Measurements from ENCODE around the gene PAM16. TPM values are rescaled to one million over a fixed set of nuclear protein-coding genes. Genes with fewer than 3 reads are reported as not detected.

The PAM16 gene
- total and polyA plus RNA-seq, 9 of the 15 experiments (the other 6 are each of a cell fraction or from before 2014, with no cell fraction given): 38.7 to 273 (median 79.3) TPM

DNA sequence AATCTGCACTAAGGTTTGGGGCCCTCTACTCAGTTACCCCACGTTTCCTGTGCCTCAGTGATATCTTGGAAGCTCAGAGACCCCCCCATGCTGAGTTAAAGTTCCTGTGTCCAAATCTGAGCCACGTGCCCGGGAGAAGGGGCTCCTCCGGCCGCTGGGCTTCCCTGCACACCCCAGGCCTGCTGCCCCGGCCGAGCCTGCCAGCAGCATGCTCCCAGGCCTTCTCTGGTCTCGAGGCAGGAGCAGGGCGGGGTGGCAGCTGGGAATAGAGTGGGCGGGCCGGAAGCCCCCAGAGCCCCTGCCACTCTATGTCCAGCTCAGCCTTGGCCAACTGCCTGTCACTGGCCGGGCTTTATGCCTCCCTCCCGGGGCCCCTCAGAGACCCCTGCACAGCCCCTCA, 14.9 kb upstream of the PAM16 start:
- no peak for FAIRE-seq
- H3K4me3 ChIP-seq: no peak overlapping the region
- H3K27me3 ChIP-seq (ENCODE audit: control insufficient read depth in 2 of 2, insufficient read depth in 2 of 2, low read length in 2 of 2): no peaks in the 10 kb centered on the region
- H3K9me3 ChIP-seq (replicated peaks; ENCODE audit: control insufficient read depth, insufficient read depth, low read depth, low read length): no peaks in the 10 kb centered on the region
- POLR2A ChIA-PET: no interaction called here
- H3K9ac ChIP-seq (ENCODE audit: insufficient read depth in 1 of 2, low read depth in 2 of 2, low read length in 2 of 2): peak overlapping the region in 1 of 2 experiments; percentile 73; a peak in 2 of 4 replicates
- peaks cover 17 to 62% of the 10 kb centered on the region in 2 experiments for H3K4me1 ChIP-seq (replicated peaks in 1 of 2; ENCODE audit: control insufficient read depth in 2 of 2, insufficient read depth in 2 of 2, low read length in 2 of 2)
- no TSS peak for BruUV-seq (replicated peaks)
- CTCF ChIA-PET (ENCODE audit: low intra/inter-chr PET ratio): no interaction called here
- no peaks in the 10 kb centered on the region for H3K79me2 ChIP-seq (ENCODE audit: control insufficient read depth, insufficient read depth, low read length)
- no peak overlapping the region for H2AFZ ChIP-seq (ENCODE audit: low read depth, low read length)
- TF ChIP-seq POLR2G (IDR thresholded peaks at IDR 0.05; ENCODE audit: low read depth, low read length) (peak; percentile 3; the same call in 1 of the 2 replicates), NCOA1 (IDR thresholded peaks at IDR 0.05; ENCODE audit: low read depth) (no peak)
- no peaks in the 10 kb centered on the region for H3K9me1 ChIP-seq (ENCODE audit: control insufficient read depth, insufficient read depth, low read length)
- no peak for ATAC-seq
- no peak for DNase-seq (ENCODE audit: extremely low read depth in 1 of 4, low spot score in 3 of 4)
- H4K20me1 ChIP-seq (replicated peaks; ENCODE audit: control insufficient read depth, insufficient read depth, low read length): 0 out of 2 replicates have a peak, but pooled peaks cover 2% of the 10 kb centered on the region
- WGBS (ENCODE audit: insufficient coverage, low coverage, missing lambda C conversion rate): 91% methylated on average over 10 of the region's 13 CpGs
- H3K4me2 ChIP-seq (ENCODE audit: insufficient read depth, low read length): no peak overlapping the region
- in situ Hi-C loops (cut with MboI): no loop called here
- H3K36me3 ChIP-seq (ENCODE audit: control insufficient read depth, insufficient read depth, low read length): peaks cover 42% of the 10 kb centered on the region; the same call in 2 of the 3 replicates
- intact Hi-C loops (cut with micrococcal nuclease): no loop called here
- H3K27ac ChIP-seq (ENCODE audit: extremely low read depth, low read depth, low read length): no peak overlapping the region

DNA sequence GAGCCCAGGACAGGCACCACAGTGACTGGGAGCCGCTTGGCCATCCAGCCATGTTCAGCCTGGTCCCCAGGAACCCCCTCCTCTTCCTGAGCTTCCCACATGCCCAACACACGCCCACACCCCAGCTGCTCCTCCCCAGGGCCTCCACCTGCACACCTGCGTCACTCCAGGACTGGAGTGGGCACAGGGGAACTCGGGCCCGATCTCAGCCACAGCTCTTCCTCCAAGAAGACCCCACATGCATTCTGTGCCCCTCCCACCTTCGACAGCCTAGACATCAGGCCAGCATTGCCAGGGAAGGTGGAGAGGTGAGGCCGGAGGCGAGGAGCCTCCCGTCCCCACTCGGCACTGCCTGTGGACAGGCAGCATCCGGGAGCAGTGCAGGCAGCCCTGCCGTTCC, 14.5 kb upstream of the PAM16 start:
- Histone ChIP-seq H4K20me1 (replicated peaks; ENCODE audit: control insufficient read depth, insufficient read depth, low read length) (0 out of 2 replicates have a peak, but pooled peaks cover 2% of the 10 kb centered on the region), H3K79me2 (ENCODE audit: control insufficient read depth, insufficient read depth, low read length) (no peaks in the 10 kb centered on the region), H3K9ac (ENCODE audit: insufficient read depth in 1 of 2, low read depth in 2 of 2, low read length in 2 of 2) (peak overlapping the region in 1 of 2 experiments; percentile 73; a peak in 2 of 4 replicates), H2AFZ (ENCODE audit: low read depth, low read length) (no peak overlapping the region), H3K27ac (ENCODE audit: extremely low read depth, low read depth, low read length) (no peak overlapping the region), H3K9me1 (ENCODE audit: control insufficient read depth, insufficient read depth, low read length) (no peaks in the 10 kb centered on the region), H3K4me3 (no peak overlapping the region), H3K36me3 (ENCODE audit: control insufficient read depth, insufficient read depth, low read length) (peaks cover 42% of the 10 kb centered on the region; the same call in 2 of the 3 replicates), H3K27me3 (ENCODE audit: control insufficient read depth in 2 of 2, insufficient read depth in 2 of 2, low read length in 2 of 2) (no peaks in the 10 kb centered on the region), H3K9me3 (replicated peaks; ENCODE audit: control insufficient read depth, insufficient read depth, low read depth, low read length) (no peaks in the 10 kb centered on the region), H3K4me2 (ENCODE audit: insufficient read depth, low read length) (no peak overlapping the region), H3K4me1 (replicated peaks in 1 of 2; ENCODE audit: control insufficient read depth in 2 of 2, insufficient read depth in 2 of 2, low read length in 2 of 2) (peaks cover 13 to 62% of the 10 kb centered on the region in 2 experiments)
- WGBS (ENCODE audit: insufficient coverage, low coverage, missing lambda C conversion rate): 82% methylated on average over 9 of the region's 12 CpGs
- POLR2A ChIA-PET: no interaction called here
- TF ChIP-seq SIRT6 (IDR thresholded peaks at IDR 0.05; ENCODE audit: low read depth, low read length): no peak
- peak; percentile 25; the same call in 1 of the 2 replicates for TF ChIP-seq POLR2G (IDR thresholded peaks at IDR 0.05; ENCODE audit: low read depth, low read length)
- no peak for DNase-seq (ENCODE audit: extremely low read depth in 1 of 4, low spot score in 3 of 4)
- in situ Hi-C loops (cut with MboI): no loop called here
- no peak for FAIRE-seq
- no TSS peak for BruUV-seq (replicated peaks)
- intact Hi-C loops (cut with micrococcal nuclease): no loop called here
- CTCF ChIA-PET (ENCODE audit: low intra/inter-chr PET ratio): no interaction called here
- ATAC-seq: no peak

Measured in K562 (cell line).